ENCODE results near the gene FGF21. TPM values are rescaled to one million over a fixed set of nuclear protein-coding genes. Genes with fewer than 3 reads are reported as not detected.

FGF21 gene
- total and polyA plus RNA-seq, 2 donors from 2014 or later = not detected

DNA sequence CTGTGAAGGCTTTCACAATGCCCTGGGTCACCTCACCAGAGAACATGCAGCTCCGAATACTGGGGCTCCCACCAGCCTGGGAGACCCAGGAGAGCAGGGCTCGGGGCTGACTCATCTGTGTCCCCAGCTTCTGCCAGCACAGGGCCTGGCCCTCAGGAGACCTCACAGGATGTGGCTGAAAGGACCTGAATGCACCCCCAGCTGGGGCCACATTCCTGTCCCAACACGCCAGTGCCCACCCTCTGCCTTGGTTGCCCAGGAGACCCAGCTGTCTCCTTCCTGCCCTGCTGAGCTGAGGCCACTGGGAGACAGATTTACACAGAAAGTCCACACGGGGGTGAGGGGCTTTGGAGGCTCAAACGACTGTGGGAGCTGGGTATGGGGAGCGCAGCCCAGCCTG is 43.6 kb downstream of the FGF21 start:
- no peak for FAIRE-seq
- H3K4me1 ChIP-seq (ENCODE audit: control insufficient read depth in 2 of 3, insufficient read depth in 2 of 3, low read depth in 1 of 3, low read length in 3 of 3) = peaks cover 0 to 7% (median 5%) of the 10 kb centered on the region in 3 donors
- DNase-seq = no peak
- intact Hi-C loops (cut with DNase I) = loop anchor here (10.0 kb wide), 1 partner anchor 176 kb away; no protein-coding TSS in a partner anchor
- no peaks in the 10 kb centered on the region for H3K27me3 ChIP-seq (ENCODE audit: control insufficient read depth, insufficient read depth, low read length)
- no peaks in the 10 kb centered on the region for H3K36me3 ChIP-seq (ENCODE audit: control insufficient read depth in 2 of 3, insufficient read depth in 3 of 3, low read length in 3 of 3)
- no peaks in the 10 kb centered on the region for H3K9me3 ChIP-seq (ENCODE audit: control insufficient read depth in 2 of 3, insufficient read depth in 1 of 3, low read length in 3 of 3)
- no peak overlapping the region for H3K9ac ChIP-seq (ENCODE audit: low read length in 3 of 3)
- H3K4me3 ChIP-seq (ENCODE audit: low read length in 3 of 3) = no peak overlapping the region
- TF ChIP-seq CTCF (IDR thresholded peaks at IDR 0.05; ENCODE audit: borderline replicate concordance, extremely low read depth, insufficient read depth) = no peak
- no peak overlapping the region for H3K27ac ChIP-seq (ENCODE audit: low read depth in 2 of 2, low read length in 2 of 2)

- FAIRE-seq = no peak
- Histone ChIP-seq H3K27ac (ENCODE audit: low read depth in 2 of 2, low read length in 2 of 2) (no peak overlapping the region), H3K9me3 (ENCODE audit: control insufficient read depth in 2 of 3, insufficient read depth in 1 of 3, low read length in 3 of 3) (no peaks in the 10 kb centered on the region), H3K27me3 (ENCODE audit: control insufficient read depth, insufficient read depth, low read length) (no peaks in the 10 kb centered on the region), H3K9ac (ENCODE audit: low read length in 3 of 3) (no peak overlapping the region), H3K36me3 (ENCODE audit: control insufficient read depth in 2 of 3, insufficient read depth in 3 of 3, low read length in 3 of 3) (no peaks in the 10 kb centered on the region), H3K4me3 (ENCODE audit: low read length in 3 of 3) (no peak overlapping the region), H3K4me1 (ENCODE audit: control insufficient read depth in 2 of 3, insufficient read depth in 2 of 3, low read depth in 1 of 3, low read length in 3 of 3) (peaks cover 0 to 7% (median 4%) of the 10 kb centered on the region in 3 donors)
- TF ChIP-seq CTCF (IDR thresholded peaks at IDR 0.05; ENCODE audit: borderline replicate concordance, extremely low read depth, insufficient read depth) = no peak
- no peak for DNase-seq
- intact Hi-C loops (cut with DNase I) = loop anchor here (10.0 kb wide), 1 partner anchor 175 kb away; no protein-coding TSS in a partner anchor
These were observed 44.3 kb downstream of the FGF21 start for GRCh38 chr19:48799358-48800300.

DNA sequence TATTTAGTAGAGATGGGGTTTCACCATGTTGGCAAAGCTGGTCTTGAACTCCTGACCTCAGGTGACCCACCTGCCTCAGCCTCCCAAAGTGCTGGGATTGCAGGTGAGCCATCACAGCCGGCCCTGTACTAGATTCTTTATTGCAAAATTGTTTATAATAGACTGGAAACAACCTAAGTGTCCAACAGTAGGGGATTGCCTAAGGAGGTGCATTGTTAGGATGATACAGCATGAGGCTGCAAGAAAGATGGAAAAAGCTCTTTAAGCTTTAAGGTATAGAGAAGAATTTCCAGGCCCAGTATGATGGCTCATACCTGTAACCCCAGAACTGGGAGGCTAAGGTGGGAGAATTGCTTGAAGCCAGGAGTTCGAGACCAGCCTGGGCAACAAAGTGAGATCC is 47.3 kb downstream of the FGF21 start:
- Histone ChIP-seq H3K9me3 (ENCODE audit: control insufficient read depth in 2 of 3, insufficient read depth in 1 of 3, low read length in 3 of 3) (no peaks in the 10 kb centered on the region), H3K27me3 (ENCODE audit: control insufficient read depth, insufficient read depth, low read length) (no peaks in the 10 kb centered on the region), H3K27ac (ENCODE audit: low read depth in 2 of 2, low read length in 2 of 2) (no peak overlapping the region), H3K36me3 (ENCODE audit: control insufficient read depth in 2 of 3, insufficient read depth in 3 of 3, low read length in 3 of 3) (no peaks in the 10 kb centered on the region), H3K9ac (ENCODE audit: low read length in 3 of 3) (no peak overlapping the region), H3K4me1 (ENCODE audit: control insufficient read depth in 2 of 3, insufficient read depth in 2 of 3, low read depth in 1 of 3, low read length in 3 of 3) (no peaks in the 10 kb centered on the region), H3K4me3 (ENCODE audit: low read length in 3 of 3) (no peak overlapping the region)
- no peak for TF ChIP-seq CTCF (IDR thresholded peaks at IDR 0.05; ENCODE audit: borderline replicate concordance, extremely low read depth, insufficient read depth)
- DNase-seq (no peak), FAIRE-seq (no peak)
- intact Hi-C loops (cut with DNase I) = no loop called here
